ENCODE results near the gene CERK.

The CERK gene

DNA sequence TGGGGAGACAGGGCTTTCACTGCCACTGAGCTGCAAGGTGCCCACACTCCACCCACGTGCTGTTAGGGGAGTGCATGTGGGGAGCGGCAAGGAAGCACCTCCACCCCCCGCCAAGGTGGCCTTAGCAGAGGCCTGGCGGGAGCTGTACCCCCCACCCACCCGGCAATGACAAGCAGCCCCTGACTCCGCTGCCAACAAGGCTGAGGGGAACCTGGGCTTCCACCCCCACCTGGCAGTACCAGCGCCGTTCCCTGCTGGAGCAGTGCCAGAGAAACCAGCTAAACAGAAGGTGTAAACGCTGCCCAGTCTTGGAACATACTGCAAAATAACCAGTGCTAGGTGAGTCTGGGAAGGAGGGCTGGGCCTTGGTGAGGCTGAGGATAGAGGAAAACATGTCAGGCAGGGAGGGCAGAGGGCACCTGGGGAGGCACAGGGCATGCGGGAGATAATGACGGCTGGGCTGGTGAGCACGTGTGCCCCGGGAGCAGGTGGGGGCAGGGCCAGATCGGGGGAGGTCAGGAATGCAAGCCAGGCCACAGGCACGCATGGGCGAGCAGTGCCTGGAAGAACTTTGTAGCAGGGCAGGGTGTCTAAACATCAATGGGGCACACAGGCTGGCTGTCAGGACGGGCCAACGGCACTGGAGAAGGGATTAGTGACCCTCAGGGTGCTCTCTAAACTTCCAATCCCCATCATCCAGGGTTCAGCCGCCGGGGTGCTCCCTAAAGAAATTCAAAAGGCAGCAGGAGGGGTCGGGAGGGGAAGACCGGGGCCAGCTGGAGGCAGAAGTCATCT lies 6.6 kb downstream of the CERK start:
- DNase-seq (ENCODE audit: low read depth), result no peak

DNA sequence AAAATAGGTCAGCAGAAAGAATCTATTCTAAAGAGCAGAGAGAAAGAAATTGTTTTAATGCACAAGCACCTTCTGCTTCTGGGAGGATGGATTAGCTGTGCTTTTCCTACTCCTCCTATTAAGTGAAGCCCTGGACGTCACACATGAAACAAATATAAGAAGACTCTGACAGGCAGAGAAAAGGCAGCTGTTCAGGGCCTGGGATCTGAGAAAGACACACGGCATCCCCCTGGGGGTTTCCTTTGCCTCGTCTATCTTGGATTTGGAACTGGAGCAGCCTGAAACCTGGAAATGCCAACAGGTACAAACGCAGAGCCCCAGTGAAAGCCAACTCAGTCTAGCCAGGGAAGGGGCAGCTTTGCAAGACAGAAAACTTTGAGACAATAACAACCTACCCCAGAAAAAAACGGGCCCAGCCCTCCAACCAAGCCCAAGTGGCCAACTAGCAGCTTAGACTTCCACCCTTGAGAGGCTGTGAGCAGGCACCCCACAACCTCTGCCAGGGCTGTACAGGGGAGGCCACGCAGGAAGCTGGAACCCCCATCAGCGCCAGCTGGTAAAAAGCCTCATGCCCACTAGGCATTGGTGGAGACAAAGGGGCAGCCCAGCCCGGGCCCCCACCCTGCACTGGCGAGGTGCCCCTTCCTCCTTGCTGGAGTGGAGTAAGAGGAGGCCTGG lies 7.3 kb downstream of the CERK start:
- DNase-seq (ENCODE audit: low read depth), result no peak

DNA sequence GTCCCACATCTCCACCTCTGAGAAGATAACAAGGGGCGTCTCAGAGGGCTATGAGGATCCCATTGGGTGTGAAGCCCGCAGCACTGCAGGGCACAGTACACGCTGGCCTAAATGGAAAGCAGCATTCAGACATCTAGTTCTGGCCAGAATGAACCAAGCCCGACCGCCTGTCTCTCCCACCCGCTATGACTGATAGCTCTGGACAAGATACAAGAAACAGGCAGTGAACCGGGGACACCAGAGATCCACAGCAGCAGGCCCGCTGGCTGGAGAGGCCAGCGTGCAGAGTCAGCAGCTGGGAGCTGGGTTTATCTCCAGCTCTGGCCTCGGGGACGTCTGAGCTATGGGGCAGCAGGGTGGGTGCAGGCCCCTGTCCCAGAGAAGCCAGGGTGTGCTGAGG lies 9.6 kb downstream of the CERK start:
- no peak for DNase-seq (ENCODE audit: low read depth)

DNA sequence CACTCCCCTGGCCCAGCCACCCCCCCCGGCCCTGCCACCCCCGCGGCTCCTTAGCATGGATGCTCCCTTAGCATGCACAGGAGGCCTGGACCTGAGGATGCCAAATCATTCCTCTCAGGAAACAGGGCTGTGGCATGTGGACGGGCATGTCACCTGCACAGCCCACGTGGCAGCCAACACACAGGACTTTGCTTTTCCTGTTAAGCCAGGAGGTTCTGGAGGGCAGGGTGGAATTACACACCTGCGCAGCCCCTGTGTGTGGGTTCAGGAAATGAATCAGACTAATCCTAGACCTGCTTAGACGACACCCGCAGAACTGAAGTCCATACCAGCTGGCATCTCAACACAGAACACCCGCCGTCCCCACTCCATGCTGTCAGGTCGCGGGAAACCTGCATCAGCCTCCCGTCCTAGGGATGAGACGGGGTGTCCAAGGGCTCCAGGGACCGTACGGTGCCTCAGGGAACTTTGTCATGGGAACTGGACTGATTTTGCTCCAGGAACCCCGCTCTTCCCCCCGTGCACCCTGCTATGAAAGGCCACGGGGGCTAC lies 10.2 kb downstream of the CERK start:
- DNase-seq (ENCODE audit: low read depth), result no peak

DNA sequence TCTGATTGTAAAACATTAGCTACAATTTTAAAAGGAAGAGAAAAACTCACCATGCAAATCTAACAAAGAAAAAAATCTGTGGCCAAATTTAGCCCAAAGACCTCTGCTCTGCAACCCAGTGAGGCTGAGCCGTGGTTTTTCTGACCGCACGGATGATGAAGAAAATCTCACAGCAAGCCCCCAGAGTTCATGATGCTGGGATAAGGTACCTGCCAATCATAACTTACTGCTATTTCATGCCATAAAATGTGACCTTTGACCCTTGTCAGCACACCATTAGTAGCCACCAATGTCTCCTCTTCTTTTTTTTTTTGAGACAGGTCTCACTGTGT lies 11.1 kb downstream of the CERK start:
- no peak for DNase-seq (ENCODE audit: low read depth)

DNA sequence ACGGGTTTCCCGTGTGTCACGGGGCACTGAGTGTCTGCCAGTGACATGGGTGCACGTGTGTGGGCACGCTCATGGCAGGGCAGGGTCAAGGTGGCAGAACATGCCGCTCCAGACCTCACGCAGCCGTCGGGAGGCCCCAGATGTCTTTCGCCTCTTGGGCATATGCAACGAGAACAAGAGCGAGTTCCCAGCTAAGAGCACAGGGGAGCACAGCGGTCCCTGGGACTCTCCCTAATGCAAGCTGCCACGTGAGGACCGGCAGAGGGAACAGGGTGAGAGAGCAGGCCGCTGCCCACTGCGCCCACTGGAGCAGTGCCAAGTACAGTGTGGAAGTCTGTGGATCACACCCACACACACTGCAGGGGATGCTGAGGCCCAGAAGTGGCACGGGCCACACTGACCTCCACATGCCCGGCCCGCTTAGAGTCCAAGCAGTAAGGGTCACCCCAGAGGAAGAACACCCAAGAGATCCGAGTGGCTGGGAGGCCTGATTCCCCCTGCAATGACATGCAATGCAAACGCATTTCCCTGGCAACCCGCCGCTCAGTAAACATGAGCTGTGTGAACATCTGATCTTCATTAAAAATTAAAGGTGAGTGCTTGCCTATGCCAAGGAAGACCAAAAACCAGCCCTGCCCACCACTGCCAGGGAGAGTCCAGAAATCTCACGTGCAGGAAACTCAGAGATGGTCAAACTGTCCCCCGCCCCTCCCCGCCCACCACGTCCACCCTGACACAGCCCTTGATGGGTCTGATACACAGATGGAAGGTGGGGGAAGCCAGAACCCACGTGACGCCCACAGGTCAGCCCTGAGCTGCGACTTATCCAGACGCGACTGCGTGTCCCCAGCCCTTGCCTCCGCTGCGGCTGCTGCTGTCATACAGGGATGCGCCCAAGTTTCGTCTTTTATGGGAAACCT lies 11.7 kb downstream of the CERK start:
- no peak for DNase-seq (ENCODE audit: low read depth)

DNA sequence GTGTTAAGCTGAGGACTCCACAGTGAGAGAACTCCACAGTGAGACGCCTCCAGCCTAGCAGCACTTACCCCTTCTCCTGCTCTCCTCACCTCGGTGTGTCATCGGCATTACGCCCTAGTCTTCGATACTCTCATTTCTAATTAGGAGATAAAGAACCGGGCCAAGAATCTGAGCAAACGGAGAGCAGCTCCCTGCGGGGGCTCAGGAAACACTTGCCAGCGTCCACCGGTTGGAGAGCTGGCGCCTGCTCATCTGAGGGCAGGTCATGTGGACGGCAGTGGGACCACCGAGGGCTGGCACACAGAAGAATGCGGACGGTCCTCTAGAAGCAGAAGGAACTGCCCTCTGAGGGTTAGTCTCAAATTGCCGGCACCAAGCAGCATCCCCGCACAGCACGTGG lies 13.0 kb downstream of the CERK start:
- DNase-seq (ENCODE audit: low read depth), result no peak

DNA sequence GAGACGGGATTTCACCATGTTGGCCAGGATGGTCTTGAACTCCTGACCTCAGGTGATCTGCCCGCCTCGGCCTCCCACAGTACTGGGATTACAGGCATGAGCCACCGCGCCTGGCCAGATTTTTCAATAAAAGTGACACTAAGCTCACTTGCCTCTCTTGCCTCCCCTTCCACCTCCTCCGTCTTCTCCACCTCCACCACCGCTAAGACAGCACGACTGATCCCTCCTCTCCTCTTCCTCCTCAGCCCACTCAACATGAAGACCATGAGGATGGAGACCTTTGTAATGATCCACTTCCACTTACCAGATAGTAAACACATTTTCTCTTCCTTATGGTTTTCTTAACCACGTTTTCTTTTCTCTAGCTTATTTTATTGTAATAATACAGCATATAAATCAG lies 14.2 kb downstream of the CERK start:
- DNase-seq (ENCODE audit: low read depth), result no peak

DNA sequence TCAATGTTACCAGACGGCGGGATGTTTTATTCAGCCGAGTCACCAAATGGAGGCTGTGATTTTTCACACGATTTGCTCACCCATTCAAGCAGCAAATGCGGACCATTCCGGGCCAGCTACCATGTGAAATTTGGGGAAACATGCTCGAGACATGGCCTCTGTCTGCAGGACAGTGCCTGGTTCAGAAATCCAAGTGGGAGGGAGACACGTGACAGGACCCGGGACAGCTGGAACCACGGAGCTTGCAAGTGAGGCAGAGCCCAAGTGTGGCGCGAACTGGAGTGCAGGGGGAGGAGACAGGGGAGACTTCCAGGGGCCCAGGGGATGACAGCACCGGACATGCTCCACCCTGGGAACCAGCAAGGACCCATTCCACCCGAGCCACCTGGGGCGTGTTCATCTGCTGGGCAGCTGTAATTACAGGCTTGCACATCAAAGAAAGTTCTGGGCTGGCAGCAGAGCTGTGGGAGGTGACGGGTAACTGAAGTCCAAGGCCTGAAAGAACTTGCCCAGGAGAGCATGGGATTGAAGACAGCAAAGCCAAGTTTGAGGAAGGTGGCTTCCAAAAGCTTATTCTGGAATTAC lies 16.5 kb downstream of the CERK start:
- no peak for DNase-seq (ENCODE audit: low read depth)

DNA sequence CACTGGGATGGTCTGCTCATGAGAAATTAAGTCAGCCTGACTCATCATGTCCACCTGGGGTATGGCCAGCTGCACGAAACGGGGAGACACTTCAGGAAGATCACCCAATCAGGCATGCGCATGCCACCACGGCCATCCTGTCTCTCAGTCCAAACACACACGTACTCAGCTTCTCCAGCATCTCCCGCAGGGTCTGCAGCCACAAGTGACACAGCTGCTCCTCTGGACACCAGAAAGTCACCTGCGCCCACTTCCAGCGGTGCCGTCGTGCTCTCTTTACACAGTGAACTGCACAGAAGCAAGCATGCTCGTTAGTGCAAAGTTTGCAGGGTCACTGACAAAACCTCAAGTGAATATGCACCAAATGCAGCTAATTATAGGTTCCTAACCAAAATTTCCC lies 18.1 kb downstream of the CERK start:
- no peak for DNase-seq (ENCODE audit: low read depth)

DNA sequence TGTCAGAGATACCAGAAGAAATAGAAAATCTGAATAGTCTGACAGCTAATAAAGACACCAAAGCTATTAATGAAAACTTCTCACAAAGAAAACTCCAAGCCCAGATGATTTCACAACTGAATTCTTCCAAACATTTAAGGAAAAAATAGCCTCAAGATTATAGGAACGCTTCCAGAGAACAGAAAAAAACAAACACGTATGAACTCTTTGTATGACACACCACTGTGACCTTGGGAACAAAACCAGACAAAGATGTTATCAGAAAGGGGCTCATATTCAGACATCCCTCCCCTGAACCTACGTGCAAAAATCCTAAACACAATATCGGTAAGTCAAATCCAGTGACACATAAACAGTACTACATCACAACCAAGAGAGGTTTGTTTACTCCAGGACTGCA lies 23.5 kb downstream of the CERK start:
- no peak for DNase-seq (ENCODE audit: low read depth)

DNA sequence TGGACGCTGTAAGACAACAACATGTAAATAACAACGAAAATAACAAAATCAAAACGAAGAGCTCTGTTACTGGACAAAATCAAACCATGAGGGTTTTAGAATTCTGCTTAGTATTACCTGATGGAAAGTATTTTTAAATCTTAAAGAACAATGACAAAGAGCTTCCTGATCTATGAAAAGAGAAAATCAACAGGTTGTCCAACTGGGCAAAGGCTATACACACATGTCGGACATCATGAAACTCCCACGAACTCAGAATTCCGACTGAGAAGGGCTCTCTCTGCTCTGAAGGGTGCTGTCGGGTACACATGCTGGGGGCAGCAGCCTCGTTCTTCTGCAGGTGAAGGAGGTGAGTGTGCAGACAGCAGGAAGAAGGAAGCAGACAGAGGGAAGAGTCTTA lies 25.8 kb downstream of the CERK start:
- no peak for DNase-seq (ENCODE audit: low read depth)

DNA sequence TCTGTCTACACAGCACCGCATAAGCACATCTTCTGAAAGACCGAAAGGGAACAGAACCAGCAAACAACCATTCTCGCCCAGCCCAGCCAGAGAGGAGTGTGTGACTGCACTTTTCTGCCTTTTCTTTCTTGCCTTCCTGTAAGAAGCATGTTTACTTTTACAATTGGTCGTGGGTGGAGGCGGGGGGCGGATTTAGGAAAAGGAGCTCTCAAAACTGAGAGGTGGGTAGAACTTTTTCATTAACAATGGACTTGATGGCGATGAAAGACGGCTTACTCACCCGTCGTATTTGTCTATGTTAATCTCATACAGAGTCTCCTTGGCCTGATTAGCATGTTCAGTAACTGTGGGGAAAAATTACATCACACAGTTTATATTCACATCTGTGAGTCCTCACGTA lies 27.2 kb downstream of the CERK start:
- DNase-seq (ENCODE audit: low read depth), result no peak

DNA sequence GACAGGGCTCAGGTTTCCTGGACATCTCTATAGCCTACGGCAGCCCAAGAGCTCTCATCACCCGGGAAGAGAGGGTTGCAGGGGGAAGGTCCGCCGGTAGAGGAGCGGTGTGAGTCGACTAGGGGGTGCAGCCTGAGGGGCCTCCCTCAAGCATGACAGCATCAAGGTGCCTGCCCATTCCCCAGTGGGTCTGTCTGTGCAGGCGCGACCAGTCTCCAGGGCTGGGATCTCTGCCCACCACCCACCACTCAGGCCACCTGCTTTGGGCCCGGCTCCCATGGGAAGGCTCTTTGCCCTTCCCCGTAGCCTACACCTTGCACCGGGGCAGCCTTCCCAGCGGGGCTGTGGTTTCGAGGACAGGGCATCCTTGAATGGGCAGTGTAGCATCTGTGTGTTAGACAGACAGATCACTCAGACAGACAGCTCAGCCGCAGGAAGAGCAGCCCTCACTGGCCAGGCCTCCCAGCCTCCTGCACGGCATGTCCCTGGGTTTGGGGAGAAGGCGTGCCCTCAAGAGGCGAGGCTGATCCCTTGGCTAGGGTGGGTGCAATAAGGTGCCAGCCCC lies 29.2 kb downstream of the CERK start:
- DNase-seq (ENCODE audit: low read depth), result no peak

DNA sequence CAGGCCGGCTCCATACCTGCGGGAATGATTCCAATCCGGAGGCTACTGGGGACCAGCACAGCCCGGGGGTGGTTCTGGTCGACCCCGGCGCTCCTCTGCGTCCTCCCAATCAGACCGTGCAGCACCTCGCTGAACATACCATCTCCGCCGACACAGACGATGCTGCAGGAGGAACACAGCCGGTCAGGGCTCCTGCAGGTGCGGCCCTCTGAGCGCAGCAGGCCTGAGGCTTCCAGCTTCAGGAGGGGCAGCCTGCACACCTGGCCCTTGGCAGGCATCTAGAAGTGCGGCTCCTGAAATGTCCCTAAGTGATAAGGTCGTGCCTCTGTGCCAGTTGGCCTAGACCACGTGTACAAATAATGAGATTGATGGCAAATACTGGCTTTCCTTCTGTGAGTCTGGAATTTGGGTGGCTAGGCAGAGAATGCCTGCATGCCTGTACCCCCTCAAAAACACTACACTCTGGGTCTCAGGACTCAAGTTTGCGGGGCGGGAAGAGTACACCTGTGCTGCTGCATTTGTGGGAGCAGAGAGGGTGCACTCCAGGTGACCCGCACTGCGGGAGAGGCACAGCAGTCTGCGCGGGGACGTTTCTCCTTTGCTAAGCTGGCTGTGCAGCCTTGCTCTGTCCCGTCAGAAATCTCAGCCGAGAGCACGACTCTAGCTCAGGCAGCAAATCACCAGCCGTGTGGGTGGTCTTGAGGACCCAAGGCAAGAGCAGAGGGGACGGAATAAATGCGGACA lies 30.1 kb downstream of the CERK start:
- DNase-seq (ENCODE audit: low read depth), result no peak

DNA sequence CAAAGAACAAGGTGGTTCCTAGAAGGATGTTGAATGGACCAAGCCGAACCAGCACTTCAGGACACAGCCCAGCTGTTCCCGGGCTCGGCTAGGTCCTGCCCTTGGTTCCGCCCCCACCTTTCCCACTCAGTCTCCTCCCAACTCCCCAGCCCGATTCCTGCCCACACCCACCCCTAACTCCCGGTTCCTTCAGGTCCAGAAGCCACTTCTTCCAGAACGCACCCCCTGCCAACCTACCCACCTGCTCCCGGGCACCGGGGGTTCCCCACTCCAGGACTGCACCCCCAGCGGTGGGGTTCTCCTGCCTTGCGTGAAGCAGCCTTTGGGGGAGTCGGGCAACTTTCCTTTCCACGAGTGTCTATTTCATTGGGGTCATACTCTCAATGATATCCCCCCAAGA lies 30.7 kb downstream of the CERK start:
- no peak for DNase-seq (ENCODE audit: low read depth)

DNA sequence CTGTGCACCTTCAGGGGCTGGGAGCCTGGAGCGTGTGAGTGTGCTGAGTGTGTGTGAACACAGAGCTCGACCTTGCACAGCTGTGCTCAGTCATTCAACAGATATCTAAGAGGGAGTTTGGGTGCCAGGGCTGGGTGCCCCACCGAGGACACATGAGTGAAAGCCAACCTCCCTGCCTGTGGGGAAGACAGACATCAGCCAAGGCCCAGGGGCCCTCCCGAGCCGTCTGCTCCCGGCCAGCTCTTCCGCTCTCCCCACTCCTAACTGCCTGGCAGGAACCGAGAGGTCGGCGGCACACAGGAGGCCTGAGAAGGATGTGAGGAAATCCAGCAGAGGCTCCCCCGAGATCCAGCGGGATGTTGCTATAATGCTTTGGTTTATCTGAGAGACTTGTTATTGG lies 32.0 kb downstream of the CERK start:
- no peak for DNase-seq (ENCODE audit: low read depth)

DNA sequence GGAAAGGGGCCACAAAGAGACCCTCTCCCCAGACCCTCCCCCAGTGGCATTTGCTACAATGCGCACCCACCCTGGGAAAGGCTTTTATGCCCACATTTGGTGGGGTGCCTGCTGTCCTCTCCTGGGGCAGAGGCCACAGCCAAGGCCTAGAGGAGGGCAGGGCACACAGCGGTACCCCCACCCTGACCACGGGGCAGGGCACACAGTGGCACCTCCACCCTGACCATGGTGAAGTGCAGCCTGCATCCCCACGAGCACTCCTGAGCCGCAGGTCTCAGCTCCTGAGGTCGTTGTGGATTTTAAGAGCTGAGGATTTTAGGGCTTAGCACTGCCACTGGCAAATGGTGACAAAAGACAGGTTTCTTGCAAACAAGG lies 34.1 kb downstream of the CERK start:
- no peak for DNase-seq (ENCODE audit: low read depth)

DNA sequence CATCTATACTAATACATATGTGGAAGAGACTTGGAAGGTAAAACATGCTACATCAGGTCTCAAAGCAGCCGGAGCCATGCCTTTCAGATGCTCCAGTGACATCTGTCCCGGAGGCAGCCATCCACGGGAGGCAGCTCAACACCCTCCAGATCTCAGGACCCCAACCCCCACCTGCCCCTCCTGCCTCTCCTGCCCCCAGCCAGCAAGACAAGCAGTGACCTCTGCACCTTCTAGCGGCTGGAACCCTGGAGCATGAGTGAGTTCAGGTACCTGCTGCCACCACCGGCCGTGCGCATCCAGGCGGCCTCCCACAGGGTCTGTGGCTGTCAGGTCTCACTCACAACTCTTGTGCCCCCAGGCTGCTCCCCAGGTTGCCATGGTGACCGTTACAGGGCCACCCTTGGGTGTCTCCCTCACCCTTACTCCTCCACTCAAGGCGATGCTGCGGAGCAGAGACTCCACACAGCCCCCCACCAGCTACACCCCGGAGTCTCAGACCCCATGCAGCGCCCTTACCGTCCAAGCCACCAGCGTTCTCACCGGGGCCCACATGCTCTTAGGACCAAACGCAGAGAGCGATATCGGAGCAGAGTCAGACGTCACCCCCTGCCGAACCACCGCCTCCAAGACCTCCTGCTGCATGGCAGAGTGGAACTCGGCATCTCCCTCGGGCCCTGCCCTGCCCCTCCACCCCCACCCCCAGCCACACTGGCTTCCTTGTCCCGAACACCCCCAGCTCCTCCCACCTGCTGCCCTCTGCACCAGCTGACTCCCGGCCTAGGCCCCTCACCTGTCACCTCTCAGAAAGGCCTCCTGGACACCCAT lies 34.7 kb downstream of the CERK start:
- DNase-seq (ENCODE audit: low read depth), result no peak

DNA sequence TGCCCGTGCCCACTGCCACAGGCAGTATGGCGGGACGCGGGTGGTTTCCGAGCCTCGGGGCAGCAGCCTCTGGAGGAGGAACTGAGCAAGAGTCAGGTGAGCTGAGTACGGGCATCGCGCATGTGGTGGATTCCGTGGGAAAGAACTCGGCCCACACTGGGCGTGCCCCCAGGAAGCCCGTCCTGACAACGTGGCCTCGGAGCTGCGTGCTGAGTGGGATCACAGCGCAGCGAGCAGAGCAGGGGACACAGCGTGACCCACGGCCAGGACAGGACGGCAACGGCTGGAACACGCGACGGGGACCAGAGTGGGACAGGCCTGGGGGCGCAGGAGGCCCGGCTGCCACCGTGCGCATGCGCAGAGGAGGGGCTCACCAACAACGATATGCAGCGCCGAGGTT lies 36.8 kb downstream of the CERK start:
- DNase-seq (ENCODE audit: low read depth), result no peak

Measured in CMK (cell line).